Measurements from ENCODE around the gene CCDC186.

- TF ChIP-seq CTCF (IDR thresholded peaks at IDR 0.05) (peak; percentile 87), POLR2A (IDR thresholded peaks at IDR 0.05; ENCODE audit: low read length) (no peak), BHLHE40 (IDR thresholded peaks at IDR 0.05; ENCODE audit: low read depth, low read length) (no peak), HMGXB4 (CRISPR knock-in tag; IDR thresholded peaks at IDR 0.05; ENCODE audit: borderline replicate concordance) (no peak), CHD4 (IDR thresholded peaks at IDR 0.05; ENCODE audit: borderline replicate concordance) (no peak), JUNB (IDR thresholded peaks at IDR 0.05) (no peak), ZFP36 (IDR thresholded peaks at IDR 0.05; ENCODE audit: borderline replicate concordance, partially characterized antibody) (no peak), RFX5 (IDR thresholded peaks at IDR 0.05) (no peak), REST (IDR thresholded peaks at IDR 0.05) (no peak), ZC3H11A (IDR thresholded peaks at IDR 0.05) (no peak), POLR2AphosphoS2 (conservative IDR thresholded peaks at IDR 0.05; ENCODE audit: low read length) (no peak), MYC (IDR thresholded peaks at IDR 0.05; ENCODE audit: borderline replicate concordance, low read length) (no peak)
These were observed 70.7 kb downstream of the CCDC186 start for GRCh38 chr10:114103284-114103683.
